ENCODE measurements around the gene HSF2BP. TPM values are rescaled to one million over a fixed set of nuclear protein-coding genes. Genes with fewer than 3 reads are reported as not detected.
"Not testable (repeated sequence)": the region's sequence is repeated elsewhere in the genome, so short reads cannot be mapped to it uniquely, and the experiment has no call there.

HSF2BP gene
- total and polyA plus RNA-seq, 12 donors, result 0.12 to 0.51 (median 0.18) TPM; not detected in 6

GRCh38 chr21:43703035-43703880 is 44.0 kb upstream of the HSF2BP start:
- Histone ChIP-seq H3K27ac (peak overlapping the region; percentile 45 to 84 (median 69)), H3K9me3 (no peaks in the 10 kb centered on the region), H3K4me3 (peak overlapping the region in 6 of 10 donors; percentile 3 to 35 (median 21)), H3K27me3 (no peaks in the 10 kb centered on the region), H3K4me1 (peaks cover 2 to 19% (median 13%) of the 10 kb centered on the region in 9 donors), H3K36me3 (no peaks in the 10 kb centered on the region)
- DNase-seq, result peak; percentile 53 to 70
- 29 to 33% methylated on average over 29 of the region's 29 CpGs for WGBS, 2 donors
- no peak for TF ChIP-seq CTCF (IDR thresholded peaks at IDR 0.05)
- ATAC-seq, result peak; percentile 57 to 88 (median 75)
- intact Hi-C loops (cut with DNase I), result no loop called here

- H3K27ac ChIP-seq, result peak overlapping the region; percentile 45 to 84 (median 69)
- TF ChIP-seq CTCF (IDR thresholded peaks at IDR 0.05), result no peak
- H3K4me1 ChIP-seq, result peaks cover 2 to 19% (median 13%) of the 10 kb centered on the region in 9 donors
- H3K36me3 ChIP-seq, result no peaks in the 10 kb centered on the region
- H3K9me3 ChIP-seq, result no peaks in the 10 kb centered on the region
- peak in 7 of 8 donors; percentile 19 to 67 (median 39) for ATAC-seq
- DNase-seq, result no peak
- intact Hi-C loops (cut with DNase I), result no loop called here
- no peaks in the 10 kb centered on the region for H3K27me3 ChIP-seq
- H3K4me3 ChIP-seq, result peak overlapping the region in 6 of 10 donors; percentile 3 to 35 (median 21)
- WGBS, 2 donors, result 36 to 43% methylated on average over 10 to 12 of the region's 12 CpGs
Measured at GRCh38 chr21:43702785-43703034, 43.4 kb upstream of the HSF2BP start.

- H3K27ac ChIP-seq, result peak overlapping the region; percentile 45 to 84 (median 69)
- H3K4me1 ChIP-seq, result peaks cover 2 to 19% (median 13%) of the 10 kb centered on the region in 9 donors
- H3K4me3 ChIP-seq, result peak overlapping the region in 6 of 10 donors; percentile 3 to 35 (median 21)
- H3K27me3 ChIP-seq, result no peaks in the 10 kb centered on the region
- intact Hi-C loops (cut with DNase I), result loop anchor here in 1 of 10 donors (2.0 kb wide), 1 partner anchor 15 kb away; no protein-coding TSS in a partner anchor
- H3K36me3 ChIP-seq, result peaks cover 0 to 3% (median 0%) of the 10 kb centered on the region in 9 donors
- WGBS, 2 donors, result 64 to 68% methylated on average over 29 of the region's 29 CpGs
- peak in 6 of 8 donors; percentile 20 to 53 (median 32) for ATAC-seq
- no peak for TF ChIP-seq CTCF (IDR thresholded peaks at IDR 0.05)
- no peak for DNase-seq
- H3K9me3 ChIP-seq, result no peaks in the 10 kb centered on the region
Measured at GRCh38 chr21:43701936-43702784, 42.9 kb upstream of the HSF2BP start.

GRCh38 chr21:43699933-43700599 is 40.8 kb upstream of the HSF2BP start:
- DNase-seq (no peak), ATAC-seq (no peak)
- no peak for TF ChIP-seq CTCF (IDR thresholded peaks at IDR 0.05)
- Histone ChIP-seq H3K4me1 (peaks cover 2 to 19% (median 13%) of the 10 kb centered on the region in 9 donors), H3K4me3 (no peak overlapping the region), H3K27me3 (no peaks in the 10 kb centered on the region), H3K27ac (no peak overlapping the region), H3K9me3 (no peaks in the 10 kb centered on the region), H3K36me3 (peaks cover 0 to 24% (median 8%) of the 10 kb centered on the region in 9 donors)
- WGBS, 2 donors, result 76 to 80% methylated on average over 13 of the region's 13 CpGs
- intact Hi-C loops (cut with DNase I), result loop anchor here in 1 of 10 donors (2.0 kb wide), 1 partner anchor 17 kb away; no protein-coding TSS in a partner anchor

- H3K9me3 ChIP-seq; H3K27ac ChIP-seq; intact Hi-C loops (cut with DNase I); H3K4me3 ChIP-seq; H3K27me3 ChIP-seq; ATAC-seq; DNase-seq: not testable (repeated sequence)
- peaks cover 2 to 19% (median 13%) of the 10 kb centered on the region in 9 donors for H3K4me1 ChIP-seq
- H3K36me3 ChIP-seq, result peaks cover 0 to 30% (median 8%) of the 10 kb centered on the region in 9 donors
- 87 to 95% methylated on average over 5 of the region's 5 CpGs for WGBS, 2 donors
Measured at GRCh38 chr21:43699492-43699777, 40.1 kb upstream of the HSF2BP start.
